Endothelial cell (in vitro differentiated cells): ENCODE data around the gene PSMG1. TPM values are rescaled to one million over a fixed set of nuclear protein-coding genes. Genes with fewer than 3 reads are reported as not detected.
"Not testable (repeated sequence)": the region's sequence is repeated elsewhere in the genome, so short reads cannot be mapped to it uniquely, and the experiment has no call there.

Experiments
- DNase-seq: peaks from one replicate; pipeline ENCODE4 v3.0.0; 2021; ENCODE audit warnings: low spot score
- H3K27ac Mint-ChIP-seq: one replicate; pipeline ENCODE4 v1.8.0; 2021; ENCODE audit warnings: mixed read lengths, inconsistent platforms; ENCODE audit not compliant: unreplicated experiment
- H3K27me3 Mint-ChIP-seq: one replicate; pipeline ENCODE4 v1.8.0; 2021; ENCODE audit warnings: mild to moderate bottlenecking, moderate library complexity, mixed read lengths, inconsistent platforms; ENCODE audit not compliant: unreplicated experiment
- H3K36me3 Mint-ChIP-seq: one replicate; pipeline ENCODE4 v1.8.0; 2021; ENCODE audit warnings: mild to moderate bottlenecking, low read depth, mixed read lengths, inconsistent platforms; ENCODE audit not compliant: unreplicated experiment
- H3K4me1 Mint-ChIP-seq: one replicate; pipeline ENCODE4 v1.8.0; 2021; ENCODE audit warnings: mild to moderate bottlenecking, mixed read lengths, inconsistent platforms; ENCODE audit not compliant: unreplicated experiment
- H3K4me3 Mint-ChIP-seq: one replicate; pipeline ENCODE4 v1.8.0; 2021; ENCODE audit warnings: mild to moderate bottlenecking, mixed read lengths, inconsistent platforms; ENCODE audit not compliant: unreplicated experiment
- H3K9me3 Mint-ChIP-seq: one replicate; pipeline ENCODE4 v1.8.0; 2021; ENCODE audit warnings: mixed read lengths, inconsistent platforms; ENCODE audit not compliant: unreplicated experiment
- total RNA-seq: library from RNA; stranded (reverse); fragmentation: NEBNext Ultra II Directional; extraction: Animal tissue kit (Norgen Biotek cat#: 25700); gene quantifications from one replicate; pipeline ENCODE4 v1.2.1, GENCODE V29; 2021; ENCODE audit not compliant: unreplicated experiment
- TF ChIP-seq, protein P1 (sequence below): fragments of 200-600 bp; sonication (generic); IDR thresholded peaks from one replicate; pipeline ENCODE4 v1.5.0; 2021; ENCODE audit warnings: antibody characterized with exemption; ENCODE audit not compliant: unreplicated experiment

Gene PSMG1
- total RNA-seq, 1 donor from 2014 or later = 36.8 TPM

DNA sequence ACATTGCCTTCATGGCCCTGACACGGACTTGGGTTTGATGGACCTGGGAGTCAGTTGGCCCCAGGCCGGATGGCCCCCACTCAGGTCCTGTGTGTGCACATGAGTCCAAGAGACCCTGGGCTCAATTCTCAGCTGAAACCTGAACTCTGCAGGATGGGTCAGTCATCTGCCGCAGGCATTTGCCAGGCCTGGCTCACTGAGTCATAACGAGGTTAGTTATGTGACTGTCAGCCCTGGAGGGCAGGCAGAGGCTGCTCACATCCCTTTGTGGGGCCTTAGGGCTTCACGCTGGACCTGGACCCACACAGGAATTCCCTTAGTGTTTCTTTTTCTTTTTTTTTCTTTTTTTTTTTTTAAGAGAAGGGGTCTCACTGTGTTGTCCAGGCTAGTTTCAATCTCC is 46.5 kb downstream of the PSMG1 start:
- no peak for DNase-seq
- no peak overlapping the region for H3K27ac Mint-ChIP-seq
- TF ChIP-seq, protein P1, sequence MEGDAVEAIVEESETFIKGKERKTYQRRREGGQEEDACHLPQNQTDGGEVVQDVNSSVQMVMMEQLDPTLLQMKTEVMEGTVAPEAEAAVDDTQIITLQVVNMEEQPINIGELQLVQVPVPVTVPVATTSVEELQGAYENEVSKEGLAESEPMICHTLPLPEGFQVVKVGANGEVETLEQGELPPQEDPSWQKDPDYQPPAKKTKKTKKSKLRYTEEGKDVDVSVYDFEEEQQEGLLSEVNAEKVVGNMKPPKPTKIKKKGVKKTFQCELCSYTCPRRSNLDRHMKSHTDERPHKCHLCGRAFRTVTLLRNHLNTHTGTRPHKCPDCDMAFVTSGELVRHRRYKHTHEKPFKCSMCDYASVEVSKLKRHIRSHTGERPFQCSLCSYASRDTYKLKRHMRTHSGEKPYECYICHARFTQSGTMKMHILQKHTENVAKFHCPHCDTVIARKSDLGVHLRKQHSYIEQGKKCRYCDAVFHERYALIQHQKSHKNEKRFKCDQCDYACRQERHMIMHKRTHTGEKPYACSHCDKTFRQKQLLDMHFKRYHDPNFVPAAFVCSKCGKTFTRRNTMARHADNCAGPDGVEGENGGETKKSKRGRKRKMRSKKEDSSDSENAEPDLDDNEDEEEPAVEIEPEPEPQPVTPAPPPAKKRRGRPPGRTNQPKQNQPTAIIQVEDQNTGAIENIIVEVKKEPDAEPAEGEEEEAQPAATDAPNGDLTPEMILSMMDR = no peak
- H3K27me3 Mint-ChIP-seq = no peaks in the 10 kb centered on the region
- peaks cover 9% of the 10 kb centered on the region for H3K4me1 Mint-ChIP-seq
- no peaks in the 10 kb centered on the region for H3K36me3 Mint-ChIP-seq
- H3K9me3 Mint-ChIP-seq = no peaks in the 10 kb centered on the region
- H3K4me3 Mint-ChIP-seq = no peak overlapping the region

DNA sequence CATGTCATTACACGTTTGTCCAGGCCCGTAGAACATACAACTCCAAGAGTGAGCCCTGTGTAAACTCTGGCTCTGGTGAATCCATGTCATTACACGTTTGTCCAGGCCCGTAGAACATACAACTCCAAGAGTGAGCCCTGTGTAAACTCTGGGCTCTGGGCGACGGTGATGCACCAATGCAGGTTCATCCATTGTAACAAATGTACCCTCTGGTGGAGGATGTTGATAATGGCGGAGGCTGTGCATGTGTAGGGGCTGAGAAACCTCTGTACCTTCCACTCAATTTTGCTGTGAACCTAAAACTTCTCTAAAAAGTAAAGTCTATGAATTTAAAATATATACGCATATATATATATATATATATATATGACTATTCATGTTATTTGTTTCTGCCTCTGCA is 47.1 kb downstream of the PSMG1 start:
- TF ChIP-seq, protein P1 = peak; percentile 50
- DNase-seq = peak; percentile 49
- H3K9me3 Mint-ChIP-seq, H3K27ac Mint-ChIP-seq, H3K4me3 Mint-ChIP-seq, H3K27me3 Mint-ChIP-seq, H3K4me1 Mint-ChIP-seq, H3K36me3 Mint-ChIP-seq: not testable (repeated sequence)

DNA sequence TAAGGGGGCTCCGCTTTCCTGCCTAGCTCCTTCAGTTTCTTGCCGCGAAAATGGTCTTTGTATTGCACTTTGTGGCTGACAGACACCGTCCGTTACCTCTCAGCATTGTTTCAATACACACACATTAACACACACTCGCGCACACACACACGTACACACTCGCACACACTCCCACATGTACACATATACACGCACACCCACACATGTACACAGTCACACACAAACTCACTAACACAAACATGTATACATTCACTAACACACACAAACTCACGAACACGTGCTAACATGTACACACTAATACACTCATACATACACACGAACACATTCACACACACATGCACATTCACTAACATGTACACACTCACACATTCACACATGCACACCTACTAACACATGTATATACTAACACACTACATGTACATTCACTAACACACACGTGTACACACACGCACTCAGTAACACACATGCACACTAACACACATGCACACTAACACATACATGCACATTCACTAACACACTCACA is 48.9 kb downstream of the PSMG1 start:
- Mint-ChIP-seq H3K9me3 (no peaks in the 10 kb centered on the region), H3K4me3 (no peak overlapping the region), H3K27me3 (no peaks in the 10 kb centered on the region), H3K36me3 (no peaks in the 10 kb centered on the region), H3K4me1 (peaks cover 9% of the 10 kb centered on the region), H3K27ac (no peak overlapping the region)
- no peak for DNase-seq
- TF ChIP-seq, protein P1 = no peak

DNA sequence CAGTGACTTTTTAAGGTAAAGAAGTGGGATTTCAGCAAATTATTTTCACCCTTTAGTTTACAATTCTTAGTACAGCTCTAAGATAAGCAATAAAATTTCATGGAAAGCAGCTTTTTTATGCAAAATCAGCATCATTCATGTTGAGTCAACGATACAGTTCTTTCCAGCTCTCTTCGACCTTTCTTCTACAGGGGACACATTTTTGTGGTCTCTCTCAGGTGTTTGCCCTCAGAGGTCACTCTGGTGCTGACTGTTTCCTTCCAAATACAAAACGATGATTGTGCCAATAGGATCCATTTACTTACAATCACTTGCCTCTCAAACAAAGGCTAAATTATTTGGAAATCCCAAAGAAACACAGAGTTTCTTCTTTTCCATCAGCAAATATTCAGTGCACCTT is 51.0 kb downstream of the PSMG1 start:
- no peaks in the 10 kb centered on the region for H3K36me3 Mint-ChIP-seq
- H3K27me3 Mint-ChIP-seq = peaks cover 2% of the 10 kb centered on the region
- TF ChIP-seq, protein P1 = no peak
- H3K4me3 Mint-ChIP-seq = no peak overlapping the region
- no peak overlapping the region for H3K27ac Mint-ChIP-seq
- peaks cover 5% of the 10 kb centered on the region for H3K4me1 Mint-ChIP-seq
- H3K9me3 Mint-ChIP-seq = no peaks in the 10 kb centered on the region
- no peak for DNase-seq

DNA sequence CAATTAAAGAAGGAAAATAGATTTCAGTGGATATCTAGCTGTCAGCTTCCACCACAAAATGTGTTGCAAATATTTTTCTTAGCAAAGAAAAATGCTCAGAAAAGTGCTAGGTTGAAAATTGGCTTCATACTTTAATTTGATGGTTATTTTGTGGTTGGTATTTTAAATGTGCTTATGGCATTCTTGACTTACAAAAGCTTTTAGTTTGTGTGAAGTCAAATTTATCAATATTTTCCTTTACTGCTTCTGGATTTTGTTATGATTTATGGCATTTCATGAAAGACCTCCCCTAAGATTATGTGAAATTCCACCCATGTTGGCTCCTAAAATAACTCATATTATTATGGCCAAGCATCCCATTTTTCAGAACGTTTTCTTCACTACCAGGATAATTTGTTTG is 51.5 kb downstream of the PSMG1 start:
- Mint-ChIP-seq H3K4me3 (no peak overlapping the region), H3K9me3 (no peaks in the 10 kb centered on the region), H3K27ac (no peak overlapping the region), H3K36me3 (no peaks in the 10 kb centered on the region), H3K27me3 (peaks cover 2% of the 10 kb centered on the region), H3K4me1 (peaks cover 3% of the 10 kb centered on the region)
- no peak for DNase-seq
- TF ChIP-seq, protein P1 = no peak
